ENCODE results near the gene HSPA1A.

Gene HSPA1A

DNA sequence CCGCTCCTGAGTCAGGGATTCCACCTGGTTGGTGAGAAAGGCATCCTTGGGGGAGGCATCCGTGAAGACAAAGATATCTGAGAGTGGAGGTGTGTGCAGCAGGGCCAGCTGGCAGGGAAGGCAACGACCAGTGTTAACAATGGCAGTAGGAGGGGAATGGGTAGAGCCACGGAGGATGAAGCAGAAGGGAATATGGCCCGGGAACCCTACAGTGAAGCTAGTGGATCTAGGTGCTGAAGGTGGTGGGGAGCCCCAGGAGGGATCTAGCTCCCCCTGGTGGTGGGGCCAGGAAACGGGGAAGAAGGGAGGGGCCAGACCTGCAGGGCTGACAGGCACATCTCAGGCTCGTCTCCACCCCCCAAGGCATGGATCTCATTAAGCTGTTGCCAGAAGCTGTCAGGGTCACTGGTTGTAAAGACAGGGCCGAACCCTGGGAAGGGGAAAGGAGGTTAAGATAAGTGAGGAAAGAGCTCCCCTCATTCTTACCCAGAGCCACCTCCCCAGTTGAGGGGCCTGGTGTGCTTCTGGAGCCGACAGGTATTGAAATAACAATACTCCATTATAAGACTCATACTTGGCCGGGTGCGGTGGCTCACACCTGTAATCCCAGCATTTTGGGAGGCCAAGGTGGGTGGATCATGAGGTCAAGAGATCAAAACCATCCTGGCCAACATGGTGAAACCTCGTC lies 45.5 kb upstream of the HSPA1A start:
- peak; percentile 92 for DNase-seq (ENCODE audit: extremely low spot score)
- CTCF ChIA-PET = interaction anchor here (0.7 to 4.0 kb wide), 41 partner anchors 10 to 228 kb away, joined by 3 to 73 read pairs (median 5); partner anchors contain the start of genes CLIC1, DDAH2, DDX39B and GPANK1
- POLR2A ChIA-PET = interaction anchor here (0.8 to 1.6 kb wide), 4 partner anchors 11 to 45 kb away, joined by 3 read pairs; partner anchors contain the start of genes HSPA1A, HSPA1L, MSH5 and VARS1
- peak; percentile 69 for TF ChIP-seq CTCF (IDR thresholded peaks at IDR 0.05; ENCODE audit: control extremely low read depth, extremely low read depth, low read depth, missing control alignments)

GRCh38 chr6:31770860-31771259 lies 44.5 kb upstream of the HSPA1A start:
- ChIA-PET CTCF (interaction anchor here (1.0 to 4.0 kb wide), 16 partner anchors 9 to 196 kb away, joined by 3 to 73 read pairs (median 12); partner anchors contain the start of genes CLIC1, DDAH2, LSM2 and MSH5), POLR2A (no interaction called here)
- no peak for TF ChIP-seq CTCF (IDR thresholded peaks at IDR 0.05; ENCODE audit: control extremely low read depth, extremely low read depth, low read depth, missing control alignments)
- no peak for DNase-seq (ENCODE audit: extremely low spot score)

DNA sequence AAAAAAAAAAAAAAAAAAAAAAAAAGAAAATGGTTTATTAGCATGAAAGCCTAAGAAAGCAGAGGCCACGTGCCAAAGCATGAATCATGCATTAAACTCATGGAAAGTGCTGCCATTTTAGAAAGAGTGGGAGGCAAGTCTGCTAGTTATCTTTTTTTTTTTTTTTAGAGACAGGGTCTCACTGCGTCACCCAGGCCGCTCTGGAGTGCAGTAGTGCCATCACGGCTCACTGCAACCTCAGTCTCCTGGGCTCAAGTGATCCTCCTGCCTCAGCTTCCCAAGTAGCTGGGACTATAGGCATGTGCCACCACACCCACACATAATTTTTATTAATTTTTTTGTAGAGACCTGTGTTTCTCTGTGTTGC lies 43.4 kb upstream of the HSPA1A start:
- CTCF ChIA-PET = interaction anchor here (1.0 to 4.0 kb wide), 5 partner anchors 19 to 59 kb away, joined by 3 to 73 read pairs (median 4); partner anchors contain the start of genes CLIC1, MSH5 and VARS1
- POLR2A ChIA-PET = interaction anchor here (0.7 to 1.4 kb wide), 2 partner anchors 24 to 207 kb away, joined by 4 read pairs; partner anchors contain the start of gene VARS1
- DNase-seq (ENCODE audit: extremely low spot score) = no peak
- no peak for TF ChIP-seq CTCF (IDR thresholded peaks at IDR 0.05; ENCODE audit: control extremely low read depth, extremely low read depth, low read depth, missing control alignments)

DNA sequence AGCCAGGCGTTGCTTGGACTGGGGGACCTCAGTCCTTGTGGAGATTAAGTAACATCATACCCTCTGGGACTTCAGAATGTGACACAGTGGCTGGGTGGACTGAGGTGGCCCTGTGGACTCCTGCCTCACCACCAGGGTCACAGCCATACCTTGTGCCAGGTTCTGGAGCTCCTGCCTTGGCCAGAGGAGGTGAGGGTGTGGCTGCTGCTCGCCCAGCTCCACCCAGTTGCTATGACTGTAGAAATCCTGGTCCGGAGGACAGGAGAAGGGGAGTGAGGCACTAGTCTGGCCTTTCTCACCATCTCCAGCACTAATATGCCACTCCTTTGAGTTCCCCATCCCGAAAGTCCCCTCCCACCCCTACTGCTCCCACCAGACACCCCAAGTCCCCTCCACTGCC lies 40.2 kb upstream of the HSPA1A start:
- POLR2A ChIA-PET = interaction anchor here (0.7 kb wide), 1 partner anchor 407 kb away, joined by 6 read pairs; no protein-coding TSS in a partner anchor
- DNase-seq (ENCODE audit: extremely low spot score) = no peak
- no peak for TF ChIP-seq CTCF (IDR thresholded peaks at IDR 0.05; ENCODE audit: control extremely low read depth, extremely low read depth, low read depth, missing control alignments)
- CTCF ChIA-PET = interaction anchor here (1.0 to 2.8 kb wide), 7 partner anchors 9 to 349 kb away, joined by 3 to 10 read pairs (median 4); partner anchors contain the start of gene LSM2

DNA sequence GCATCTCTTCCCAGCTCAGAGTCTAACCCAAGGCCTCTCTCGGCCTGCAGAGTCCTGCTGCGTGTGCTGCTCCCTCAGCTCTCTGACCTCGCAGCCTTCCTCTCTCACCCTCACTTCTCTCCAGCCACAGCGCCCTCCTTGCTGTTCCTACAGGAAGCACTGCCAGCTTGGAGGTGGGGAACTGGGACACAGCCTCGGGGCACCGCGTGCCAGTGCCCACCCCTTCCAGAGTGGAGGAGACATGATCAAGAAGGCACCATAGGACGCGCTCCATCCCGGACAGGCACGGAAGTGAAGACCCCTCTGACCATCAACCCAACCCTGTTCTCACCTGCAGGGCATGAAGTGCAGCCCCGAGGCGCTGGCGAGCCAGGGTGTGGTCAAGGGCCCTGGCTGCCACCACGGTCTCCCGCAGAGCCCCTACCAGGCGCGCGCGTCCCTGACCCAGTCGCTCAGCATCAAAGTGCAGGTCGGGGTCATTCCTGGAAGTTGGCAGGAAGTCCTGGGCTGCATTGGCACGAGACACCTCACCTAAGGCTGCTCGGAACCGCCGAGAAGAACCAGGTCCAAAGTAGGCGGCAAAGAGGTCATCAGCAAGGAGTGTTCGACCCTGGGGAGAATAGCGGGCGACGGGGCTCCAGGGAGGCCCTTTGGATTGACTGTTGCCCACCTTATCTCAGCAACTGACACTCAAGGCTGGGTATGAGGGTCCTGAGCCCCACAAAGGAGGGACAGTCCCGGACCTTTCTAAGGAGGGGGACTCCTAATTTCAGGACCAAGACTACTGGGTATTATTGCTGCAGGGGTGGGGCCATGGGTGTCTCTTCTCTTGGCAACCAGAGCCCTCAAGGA lies 39.5 kb upstream of the HSPA1A start:
- CTCF ChIA-PET = interaction anchor here (1.0 to 2.8 kb wide), 5 partner anchors 8 to 349 kb away, joined by 3 to 10 read pairs (median 4); no protein-coding TSS in a partner anchor
- POLR2A ChIA-PET = interaction anchor here (0.7 kb wide), 1 partner anchor 406 kb away, joined by 6 read pairs; no protein-coding TSS in a partner anchor
- no peak for TF ChIP-seq CTCF (IDR thresholded peaks at IDR 0.05; ENCODE audit: control extremely low read depth, extremely low read depth, low read depth, missing control alignments)
- DNase-seq (ENCODE audit: extremely low spot score) = no peak

- CTCF ChIA-PET = interaction anchor here (1.1 kb wide), 1 partner anchor 15 kb away, joined by 3 read pairs; no protein-coding TSS in a partner anchor
- no peak for DNase-seq (ENCODE audit: extremely low spot score)
- TF ChIP-seq CTCF (IDR thresholded peaks at IDR 0.05; ENCODE audit: control extremely low read depth, extremely low read depth, low read depth, missing control alignments) = no peak
- POLR2A ChIA-PET = no interaction called here
Observed at GRCh38 chr6:31776485-31776988, 38.8 kb upstream of the HSPA1A start.
